ENCODE data around the gene WARS2. TPM values are rescaled to one million over a fixed set of nuclear protein-coding genes. Genes with fewer than 3 reads are reported as not detected.

Gene WARS2
- total RNA-seq, 1 experiment from 2014 or later = 17.6 TPM

- TF ChIP-seq EZH2 (IDR thresholded peaks at IDR 0.05; ENCODE audit: low read depth) (no peak), CTCF (conservative IDR thresholded peaks at IDR 0.05) (no peak)
- no peaks in the 10 kb centered on the region for H3K9me2 ChIP-seq (ENCODE audit: insufficient read depth)
- H3K27me3 ChIP-seq (ENCODE audit: insufficient read depth, low read depth) = no peaks in the 10 kb centered on the region
- intact Hi-C loops (cut with micrococcal nuclease; ENCODE audit: unreplicated experiment) = no loop called here
- no peaks in the 10 kb centered on the region for H3K4me1 ChIP-seq (replicated peaks; ENCODE audit: insufficient read depth)
- H3K79me2 ChIP-seq (ENCODE audit: low read depth) = no peaks in the 10 kb centered on the region
- no peaks in the 10 kb centered on the region for H3F3A ChIP-seq (ENCODE audit: insufficient read depth, low read depth)
- DNase-seq = peak in 1 of 2 experiments; percentile 0
- CTCF ChIA-PET = no interaction called here
- H3K27ac ChIP-seq = no peak overlapping the region
- no TSS peak for BruUV-seq (replicated peaks)
- no peak overlapping the region for H3K4me3 ChIP-seq
- H3K4me2 ChIP-seq = no peak overlapping the region
- no peaks in the 10 kb centered on the region for H4K20me1 ChIP-seq (ENCODE audit: insufficient read depth)
- POLR2A ChIA-PET (ENCODE audit: unreplicated experiment) = no interaction called here
- peaks cover 4% of the 10 kb centered on the region; the same call in 1 of the 2 replicates for H3K9me3 ChIP-seq (ENCODE audit: insufficient read depth, low read depth)
- no peak overlapping the region for H2AFZ ChIP-seq
- H3K36me3 ChIP-seq (ENCODE audit: low read depth) = no peaks in the 10 kb centered on the region
Observed at GRCh38 chr1:119081267-119081666, 59.2 kb downstream of the WARS2 start.

- no peaks in the 10 kb centered on the region for H3F3A ChIP-seq (ENCODE audit: insufficient read depth, low read depth)
- BruUV-seq (replicated peaks) = no TSS peak
- H2AFZ ChIP-seq = no peak overlapping the region
- no peak overlapping the region for H3K4me2 ChIP-seq
- no peak overlapping the region for H3K27ac ChIP-seq
- H3K79me2 ChIP-seq (ENCODE audit: low read depth) = no peaks in the 10 kb centered on the region
- TF ChIP-seq EZH2 (IDR thresholded peaks at IDR 0.05; ENCODE audit: low read depth) (no peak), CTCF (conservative IDR thresholded peaks at IDR 0.05) (no peak)
- no peaks in the 10 kb centered on the region for H3K36me3 ChIP-seq (ENCODE audit: low read depth)
- H3K27me3 ChIP-seq (ENCODE audit: insufficient read depth, low read depth) = no peaks in the 10 kb centered on the region
- peak; percentile 28 to 35 for DNase-seq
- no peaks in the 10 kb centered on the region for H3K4me1 ChIP-seq (replicated peaks; ENCODE audit: insufficient read depth)
- peaks cover 4% of the 10 kb centered on the region; the same call in 1 of the 2 replicates for H3K9me3 ChIP-seq (ENCODE audit: insufficient read depth, low read depth)
- POLR2A ChIA-PET (ENCODE audit: unreplicated experiment) = no interaction called here
- no peak overlapping the region for H3K4me3 ChIP-seq
- H4K20me1 ChIP-seq (ENCODE audit: insufficient read depth) = no peaks in the 10 kb centered on the region
- H3K9me2 ChIP-seq (ENCODE audit: insufficient read depth) = no peaks in the 10 kb centered on the region
- CTCF ChIA-PET = no interaction called here
- intact Hi-C loops (cut with micrococcal nuclease; ENCODE audit: unreplicated experiment) = no loop called here
Observed at GRCh38 chr1:119080586-119080985, 59.9 kb downstream of the WARS2 start.

GRCh38 chr1:119079881-119080280 is 60.6 kb downstream of the WARS2 start:
- ChIA-PET POLR2A (ENCODE audit: unreplicated experiment) (no interaction called here), CTCF (no interaction called here)
- H4K20me1 ChIP-seq (ENCODE audit: insufficient read depth) = no peaks in the 10 kb centered on the region
- no peaks in the 10 kb centered on the region for H3K27me3 ChIP-seq (ENCODE audit: insufficient read depth, low read depth)
- no peaks in the 10 kb centered on the region for H3K9me2 ChIP-seq (ENCODE audit: insufficient read depth)
- no peaks in the 10 kb centered on the region for H3K36me3 ChIP-seq (ENCODE audit: low read depth)
- no peak overlapping the region for H3K27ac ChIP-seq
- no peak overlapping the region for H2AFZ ChIP-seq
- intact Hi-C loops (cut with micrococcal nuclease; ENCODE audit: unreplicated experiment) = no loop called here
- H3F3A ChIP-seq (ENCODE audit: insufficient read depth, low read depth) = no peaks in the 10 kb centered on the region
- H3K4me2 ChIP-seq = no peak overlapping the region
- H3K4me3 ChIP-seq = no peak overlapping the region
- no peaks in the 10 kb centered on the region for H3K4me1 ChIP-seq (replicated peaks; ENCODE audit: insufficient read depth)
- no peaks in the 10 kb centered on the region for H3K79me2 ChIP-seq (ENCODE audit: low read depth)
- BruUV-seq (replicated peaks) = no TSS peak
- peak in 1 of 2 experiments; percentile 9 for DNase-seq
- TF ChIP-seq EZH2 (IDR thresholded peaks at IDR 0.05; ENCODE audit: low read depth) = no peak
- TF ChIP-seq CTCF (conservative IDR thresholded peaks at IDR 0.05) = no peak
- peaks cover 4% of the 10 kb centered on the region; the same call in 1 of the 2 replicates for H3K9me3 ChIP-seq (ENCODE audit: insufficient read depth, low read depth)

All from PC-9 (cell line).